Activated CD4-positive, alpha-beta T cell treated with anti-CD3 and anti-CD28 coated beads, Interleukin-2, amount 10 ng/mL, durations not matched to agents 7 days and 5 days (primary cell): ENCODE measurements around the gene C5. TPM values are rescaled to one million over a fixed set of nuclear protein-coding genes. Genes with fewer than 3 reads are reported as not detected.
A peak's percentile ranks its signal among the peaks of the same experiment; 100 is the strongest.

Source experiments
- CTCF ChIA-PET: fragments of 350-600 bp; sonication (Branson Sonifier 250); formaldehyde crosslinking; loops from one replicate; lab custom pipeline; 2021; ENCODE audit warnings: antibody characterized with exemption; lab: Charles Lee
- POLR2A ChIA-PET: fragments of 350-600 bp; sonication (Branson Sonifier 250); formaldehyde crosslinking; loops from one replicate; lab custom pipeline; 2021; ENCODE audit warnings: antibody characterized with exemption; lab: Charles Lee
- DNase-seq: peaks from one replicate; pipeline ENCODE4 v3.0.0-alpha.2; 2020
- H3K27ac Mint-ChIP-seq: one replicate; pipeline ENCODE4 v1.8.0; 2021; ENCODE audit warnings: mild to moderate bottlenecking, moderate library complexity, mixed read lengths
- H3K27me3 Mint-ChIP-seq: one replicate; pipeline ENCODE4 v1.8.0; 2021; ENCODE audit warnings: mixed read lengths
- H3K36me3 Mint-ChIP-seq: one replicate; pipeline ENCODE4 v1.8.0; 2021; ENCODE audit warnings: low read depth, mixed read lengths
- H3K4me1 Mint-ChIP-seq: one replicate; pipeline ENCODE4 v1.8.0; 2021; ENCODE audit warnings: mixed read lengths
- H3K4me3 Mint-ChIP-seq: one replicate; pipeline ENCODE4 v1.8.0; 2021; ENCODE audit warnings: mild to moderate bottlenecking, moderate library complexity, mixed read lengths
- H3K9me3 Mint-ChIP-seq: one replicate; pipeline ENCODE4 v1.8.0; 2021; ENCODE audit warnings: mixed read lengths
- total RNA-seq, 2 experiments: library from RNA; stranded (reverse); gene quantifications; one replicate each; pipeline ENCODE4 v1.2.3, GENCODE V29; 2021

C5 gene
- total RNA-seq, 2 experiments from 2014 or later = 2.4 to 2.8 TPM

- peaks cover 52% of the 10 kb centered on the region for H3K4me1 Mint-ChIP-seq
- no peak for DNase-seq
- peak overlapping the region; percentile 84 for H3K4me3 Mint-ChIP-seq
These were observed 21.3 kb upstream of the C5 start for GRCh38 chr9:121071370-121071755.

GRCh38 chr9:121069396-121069795, 19.3 kb upstream of the C5 start:
- H3K4me3 Mint-ChIP-seq = no peak overlapping the region
- H3K36me3 Mint-ChIP-seq = peaks cover 15% of the 10 kb centered on the region
- H3K27me3 Mint-ChIP-seq = no peaks in the 10 kb centered on the region
- peaks cover 18% of the 10 kb centered on the region for H3K9me3 Mint-ChIP-seq
- peaks cover 41% of the 10 kb centered on the region for H3K4me1 Mint-ChIP-seq
- no peak for DNase-seq
- ChIA-PET CTCF (interaction anchor here (0.6 to 2.0 kb wide), 3 partner anchors 9 to 88 kb away, joined by 3 to 6 read pairs (median 6); no protein-coding TSS in a partner anchor), POLR2A (no interaction called here)
- H3K27ac Mint-ChIP-seq = no peak overlapping the region

More at GRCh38 chr9:121071370-121071755, 21.3 kb upstream of the C5 start:
- peaks cover 18% of the 10 kb centered on the region for H3K9me3 Mint-ChIP-seq
- peak overlapping the region; percentile 94 for H3K27ac Mint-ChIP-seq
- CTCF ChIA-PET = interaction anchor here (0.6 to 2.7 kb wide), 2 partner anchors 11 to 315 kb away, joined by 3 to 15 read pairs; no protein-coding TSS in a partner anchor
- no peaks in the 10 kb centered on the region for H3K27me3 Mint-ChIP-seq
- POLR2A ChIA-PET = interaction anchor here (0.6 kb wide), 1 partner anchor 105 kb away, joined by 3 read pairs; no protein-coding TSS in a partner anchor
- peaks cover 15% of the 10 kb centered on the region for H3K36me3 Mint-ChIP-seq

- H3K4me3 Mint-ChIP-seq = no peak overlapping the region
- peaks cover 18% of the 10 kb centered on the region for H3K9me3 Mint-ChIP-seq
- H3K4me1 Mint-ChIP-seq = peaks cover 36% of the 10 kb centered on the region
- POLR2A ChIA-PET = no interaction called here
- CTCF ChIA-PET = interaction anchor here (2.0 kb wide), 1 partner anchor 8 kb away, joined by 6 read pairs; no protein-coding TSS in a partner anchor
- DNase-seq = no peak
- H3K27me3 Mint-ChIP-seq = peaks cover 5% of the 10 kb centered on the region
- peaks cover 15% of the 10 kb centered on the region for H3K36me3 Mint-ChIP-seq
- no peak overlapping the region for H3K27ac Mint-ChIP-seq
These were observed 17.6 kb upstream of the C5 start for GRCh38 chr9:121067640-121068039.

DNA sequence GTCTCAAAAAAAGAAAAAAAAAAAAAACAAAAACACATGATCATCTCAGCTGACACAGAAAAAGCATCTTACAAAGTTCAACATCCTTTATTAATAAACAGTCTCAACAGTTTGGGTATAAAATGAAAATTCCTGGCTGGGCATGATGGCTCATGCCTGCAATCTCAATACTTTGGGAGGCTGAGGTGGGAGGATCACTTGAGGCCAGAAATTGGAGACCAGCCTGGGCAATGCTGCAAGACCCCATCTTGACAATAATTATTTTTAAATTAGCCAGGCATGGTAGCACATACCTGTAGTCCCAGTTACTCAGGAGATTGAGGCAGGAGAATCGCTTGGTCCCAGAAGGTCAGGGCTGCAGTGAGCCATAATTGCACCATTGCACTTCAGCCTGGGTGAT, 16.8 kb upstream of the C5 start:
- H3K4me1 Mint-ChIP-seq = peaks cover 34% of the 10 kb centered on the region
- peaks cover 6% of the 10 kb centered on the region for H3K27me3 Mint-ChIP-seq
- H3K36me3 Mint-ChIP-seq = peaks cover 15% of the 10 kb centered on the region
- POLR2A ChIA-PET = interaction anchor here (0.6 kb wide), 1 partner anchor 27 kb away, joined by 3 read pairs; no protein-coding TSS in a partner anchor
- H3K4me3 Mint-ChIP-seq = no peak overlapping the region
- CTCF ChIA-PET = interaction anchor here (0.6 kb wide), 2 partner anchors 17 to 25 kb away, joined by 3 to 4 read pairs; partner anchors contain the start of gene C5
- DNase-seq = no peak
- H3K27ac Mint-ChIP-seq = no peak overlapping the region
- H3K9me3 Mint-ChIP-seq = peaks cover 18% of the 10 kb centered on the region

DNA sequence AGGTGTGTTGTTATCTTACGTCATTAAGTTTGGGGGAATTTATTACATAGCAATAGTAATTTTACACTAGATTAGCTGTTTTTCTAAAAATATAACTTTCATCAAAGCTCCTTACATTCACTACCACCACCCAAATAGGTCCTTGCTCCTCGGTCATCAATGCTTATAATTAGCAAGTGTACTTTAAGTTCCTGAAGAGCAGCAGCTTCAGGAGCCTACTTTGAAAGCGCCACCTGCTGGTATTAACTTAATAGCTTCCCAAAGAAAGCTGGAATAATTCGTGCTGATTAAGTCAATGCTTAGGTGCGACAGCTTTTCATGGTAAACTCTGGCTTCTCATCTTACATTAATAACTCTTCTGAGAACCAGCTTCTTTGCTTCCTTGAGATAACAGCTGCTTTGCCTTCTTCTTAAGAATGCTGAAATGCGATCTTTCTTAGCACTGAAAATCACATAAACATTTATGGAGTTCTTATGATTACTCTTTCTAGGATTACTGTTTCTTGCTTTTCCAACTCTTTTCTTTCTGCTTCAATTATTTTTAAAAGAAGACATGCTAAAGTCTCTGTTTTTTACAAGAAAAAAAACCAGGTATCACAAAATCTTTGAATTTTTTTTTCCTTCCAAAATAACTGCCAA, 10.0 kb upstream of the C5 start:
- Mint-ChIP-seq H3K27ac (no peak overlapping the region), H3K27me3 (peaks cover 16% of the 10 kb centered on the region), H3K36me3 (no peaks in the 10 kb centered on the region), H3K9me3 (peaks cover 4% of the 10 kb centered on the region), H3K4me3 (no peak overlapping the region), H3K4me1 (peaks cover 14% of the 10 kb centered on the region)
- peak; percentile 58 for DNase-seq
- ChIA-PET CTCF (interaction anchor here (0.5 to 3.5 kb wide), 12 partner anchors 9 to 316 kb away, joined by 3 to 15 read pairs (median 4); partner anchors contain the start of gene C5), POLR2A (no interaction called here)

GRCh38 chr9:121059513-121059912, 9.4 kb upstream of the C5 start:
- H3K4me1 Mint-ChIP-seq = peaks cover 14% of the 10 kb centered on the region
- DNase-seq = no peak
- ChIA-PET POLR2A (no interaction called here), CTCF (interaction anchor here (0.9 to 3.5 kb wide), 10 partner anchors 9 to 316 kb away, joined by 3 to 15 read pairs (median 4); partner anchors contain the start of gene C5)
- H3K9me3 Mint-ChIP-seq = peaks cover 4% of the 10 kb centered on the region
- H3K27me3 Mint-ChIP-seq = peaks cover 16% of the 10 kb centered on the region
- no peak overlapping the region for H3K4me3 Mint-ChIP-seq
- H3K27ac Mint-ChIP-seq = no peak overlapping the region
- H3K36me3 Mint-ChIP-seq = no peaks in the 10 kb centered on the region

- Mint-ChIP-seq H3K9me3 (peaks cover 4% of the 10 kb centered on the region), H3K4me1 (peaks cover 9% of the 10 kb centered on the region)
- POLR2A ChIA-PET = no interaction called here
These were observed 7.7 kb upstream of the C5 start for GRCh38 chr9:121057821-121058220.

GRCh38 chr9:121055642-121056143, 5.6 kb upstream of the C5 start:
- Mint-ChIP-seq H3K4me3 (no peak overlapping the region), H3K27me3 (peaks cover 10% of the 10 kb centered on the region), H3K36me3 (no peaks in the 10 kb centered on the region), H3K27ac (no peak overlapping the region), H3K9me3 (peaks cover 4% of the 10 kb centered on the region), H3K4me1 (peaks cover 1% of the 10 kb centered on the region)
- ChIA-PET POLR2A (interaction anchor here (0.6 kb wide), 1 partner anchor 301 kb away, joined by 3 read pairs; no protein-coding TSS in a partner anchor), CTCF (interaction anchor here (1.0 to 1.6 kb wide), 4 partner anchors 9 to 300 kb away, joined by 3 to 4 read pairs (median 3); no protein-coding TSS in a partner anchor)
- no peak for DNase-seq

More at GRCh38 chr9:121057821-121058220, 7.7 kb upstream of the C5 start:
- CTCF ChIA-PET = interaction anchor here (0.5 kb wide), 1 partner anchor 68 kb away, joined by 3 read pairs; no protein-coding TSS in a partner anchor
- peaks cover 13% of the 10 kb centered on the region for H3K27me3 Mint-ChIP-seq
- DNase-seq = no peak
- H3K27ac Mint-ChIP-seq = no peak overlapping the region
- no peaks in the 10 kb centered on the region for H3K36me3 Mint-ChIP-seq
- no peak overlapping the region for H3K4me3 Mint-ChIP-seq

DNA sequence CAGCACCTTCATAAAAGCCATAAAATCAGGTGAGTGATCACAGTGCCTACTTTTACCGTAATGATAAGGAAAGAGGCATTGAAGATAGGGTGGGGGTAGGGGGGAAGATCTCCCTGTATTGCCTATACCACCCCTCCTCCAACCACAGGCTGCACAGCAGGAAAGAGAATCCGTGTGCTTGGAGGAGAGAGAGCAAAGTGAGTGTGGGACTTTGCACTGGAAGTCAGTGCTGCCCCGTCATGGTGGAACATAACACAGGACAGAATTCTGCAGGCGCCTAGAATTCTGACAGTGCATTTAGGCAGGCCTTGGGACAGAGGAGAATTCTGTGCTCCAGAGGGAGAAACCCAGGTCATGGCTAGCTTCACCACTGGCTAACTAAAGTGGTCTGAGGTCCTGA, 3.5 kb upstream of the C5 start:
- CTCF ChIA-PET = no interaction called here
- peaks cover 4% of the 10 kb centered on the region for H3K9me3 Mint-ChIP-seq
- no peaks in the 10 kb centered on the region for H3K36me3 Mint-ChIP-seq
- DNase-seq = no peak
- no peak overlapping the region for H3K4me3 Mint-ChIP-seq
- POLR2A ChIA-PET = no interaction called here
- H3K27me3 Mint-ChIP-seq = peaks cover 4% of the 10 kb centered on the region
- H3K27ac Mint-ChIP-seq = no peak overlapping the region
- no peaks in the 10 kb centered on the region for H3K4me1 Mint-ChIP-seq

DNA sequence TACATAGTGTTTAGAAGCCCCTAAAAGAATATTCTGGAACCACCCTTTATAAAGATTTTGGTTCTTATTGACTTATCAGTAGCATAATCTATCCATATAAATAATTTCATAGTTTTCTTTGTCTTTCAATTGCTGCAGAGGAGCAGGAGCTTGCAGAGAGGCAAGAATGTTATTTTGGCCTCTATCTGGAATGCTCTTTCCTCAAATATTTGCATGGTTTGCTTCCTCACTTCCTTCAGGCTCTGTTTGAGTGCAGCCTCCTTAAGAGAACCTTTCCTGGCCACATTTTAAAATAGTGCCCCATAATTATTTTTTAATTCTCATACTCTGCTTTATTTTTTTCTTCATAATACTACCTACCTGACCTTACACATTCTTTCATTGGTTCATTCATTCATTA, 1.5 kb downstream of the C5 start:
- no peaks in the 10 kb centered on the region for H3K36me3 Mint-ChIP-seq
- DNase-seq = no peak
- H3K4me1 Mint-ChIP-seq = no peaks in the 10 kb centered on the region
- no peaks in the 10 kb centered on the region for H3K9me3 Mint-ChIP-seq
- POLR2A ChIA-PET = no interaction called here
- no peak overlapping the region for H3K4me3 Mint-ChIP-seq
- CTCF ChIA-PET = no interaction called here
- no peak overlapping the region for H3K27ac Mint-ChIP-seq
- no peaks in the 10 kb centered on the region for H3K27me3 Mint-ChIP-seq

GRCh38 chr9:121048175-121048574, 1.9 kb downstream of the C5 start:
- CTCF ChIA-PET = no interaction called here
- H3K27me3 Mint-ChIP-seq = no peaks in the 10 kb centered on the region
- POLR2A ChIA-PET = no interaction called here
- no peaks in the 10 kb centered on the region for H3K36me3 Mint-ChIP-seq
- DNase-seq = no peak
- no peaks in the 10 kb centered on the region for H3K9me3 Mint-ChIP-seq
- H3K27ac Mint-ChIP-seq = no peak overlapping the region
- no peak overlapping the region for H3K4me3 Mint-ChIP-seq
- H3K4me1 Mint-ChIP-seq = no peaks in the 10 kb centered on the region

DNA sequence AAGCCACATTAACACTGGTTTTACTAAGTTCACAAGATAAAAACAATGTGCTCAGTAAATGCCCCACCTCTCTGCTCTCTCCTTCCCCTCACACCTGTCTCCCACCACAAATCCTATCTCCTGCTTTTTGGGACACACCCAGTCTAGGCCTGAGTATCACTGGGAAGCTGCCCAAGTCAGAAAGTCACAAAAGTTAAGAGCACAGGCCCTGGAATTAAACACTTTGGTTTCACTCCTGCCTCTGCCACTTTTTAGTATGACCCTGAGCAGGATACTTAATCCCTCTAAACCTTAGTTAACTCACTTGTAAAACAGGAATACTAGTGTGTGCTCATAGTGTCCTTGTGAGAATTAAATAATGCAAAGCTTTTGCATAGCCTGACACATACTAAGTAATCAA, 11.3 kb downstream of the C5 start:
- peaks cover 5% of the 10 kb centered on the region for H3K36me3 Mint-ChIP-seq
- H3K27ac Mint-ChIP-seq = no peak overlapping the region
- CTCF ChIA-PET = no interaction called here
- POLR2A ChIA-PET = interaction anchor here (0.5 kb wide), 1 partner anchor 188 kb away, joined by 4 read pairs; no protein-coding TSS in a partner anchor
- no peak overlapping the region for H3K4me3 Mint-ChIP-seq
- H3K4me1 Mint-ChIP-seq = peaks cover 2% of the 10 kb centered on the region
- peaks cover 2% of the 10 kb centered on the region for H3K27me3 Mint-ChIP-seq
- DNase-seq = no peak
- H3K9me3 Mint-ChIP-seq = peaks cover 3% of the 10 kb centered on the region

- Mint-ChIP-seq H3K4me3 (no peak overlapping the region), H3K36me3 (peaks cover 5% of the 10 kb centered on the region), H3K27ac (no peak overlapping the region), H3K9me3 (peaks cover 3% of the 10 kb centered on the region), H3K27me3 (peaks cover 2% of the 10 kb centered on the region), H3K4me1 (peaks cover 2% of the 10 kb centered on the region)
- no peak for DNase-seq
- CTCF ChIA-PET = no interaction called here
- POLR2A ChIA-PET = interaction anchor here (0.5 kb wide), 1 partner anchor 187 kb away, joined by 4 read pairs; no protein-coding TSS in a partner anchor
These were observed 11.7 kb downstream of the C5 start for GRCh38 chr9:121038362-121038761.
